Activated B cell treated with CpG ODN at 0.5 μM for 24 hours (primary cell): Measurements from ENCODE around the gene R3HCC1L. TPM values are rescaled to one million over a fixed set of nuclear protein-coding genes. Genes with fewer than 3 reads are reported as not detected.
A peak's percentile ranks its signal among the peaks of the same experiment; 100 is the strongest.

Experiments used
- ATAC-seq: fragments of 200-7000 bp; cut with Tn5 transposase; one replicate; pipeline ENCODE4 v1.10.0; 2021; ENCODE audit warnings: low read depth, mild to moderate bottlenecking, moderate library complexity
- CTCF ChIA-PET: fragments of 350-600 bp; sonication (Branson Sonifier 250); formaldehyde crosslinking; loops from one replicate; lab custom pipeline; 2021; ENCODE audit warnings: antibody characterized with exemption; lab: Charles Lee
- POLR2A ChIA-PET: fragments of 350-600 bp; sonication (Branson Sonifier 250); formaldehyde crosslinking; loops from one replicate; lab custom pipeline; 2021; ENCODE audit warnings: antibody characterized with exemption; lab: Charles Lee
- DNase-seq: peaks from one replicate; pipeline ENCODE4 v3.0.0; 2022
- H3K27ac Mint-ChIP-seq: one replicate; pipeline ENCODE4 v1.8.0; 2020; ENCODE audit warnings: mixed read lengths
- H3K27me3 Mint-ChIP-seq: one replicate; pipeline ENCODE4 v1.8.0; 2021; ENCODE audit warnings: mixed read lengths
- H3K36me3 Mint-ChIP-seq: one replicate; pipeline ENCODE4 v1.8.0; 2021; ENCODE audit warnings: low read depth, mixed read lengths
- H3K4me1 Mint-ChIP-seq: one replicate; pipeline ENCODE4 v1.8.0; 2021; ENCODE audit warnings: mixed read lengths
- H3K4me3 Mint-ChIP-seq: one replicate; pipeline ENCODE4 v1.8.0; 2020; ENCODE audit warnings: mild to moderate bottlenecking, mixed read lengths
- H3K9me3 Mint-ChIP-seq: one replicate; pipeline ENCODE4 v1.8.0; 2020; ENCODE audit warnings: mixed read lengths
- intact Hi-C: fragments of 100-400 bp; cut with micrococcal nuclease; formaldehyde crosslinking; loops from one replicate; pipeline ENCODE4 v1.15.1; 2024
- total RNA-seq: library from RNA; stranded (reverse); gene quantifications from 2 replicates; pipeline ENCODE4 v1.2.3, GENCODE V29; 2022
- TF ChIP-seq, protein P1 (sequence below): fragments of 200-600 bp; IDR thresholded peaks from one replicate; pipeline ENCODE4 v1.8.0; 2022; ENCODE audit warnings: antibody characterized with exemption, mild to moderate bottlenecking

R3HCC1L gene
- total RNA-seq, 1 donor from 2014 or later = 24.4 TPM

DNA sequence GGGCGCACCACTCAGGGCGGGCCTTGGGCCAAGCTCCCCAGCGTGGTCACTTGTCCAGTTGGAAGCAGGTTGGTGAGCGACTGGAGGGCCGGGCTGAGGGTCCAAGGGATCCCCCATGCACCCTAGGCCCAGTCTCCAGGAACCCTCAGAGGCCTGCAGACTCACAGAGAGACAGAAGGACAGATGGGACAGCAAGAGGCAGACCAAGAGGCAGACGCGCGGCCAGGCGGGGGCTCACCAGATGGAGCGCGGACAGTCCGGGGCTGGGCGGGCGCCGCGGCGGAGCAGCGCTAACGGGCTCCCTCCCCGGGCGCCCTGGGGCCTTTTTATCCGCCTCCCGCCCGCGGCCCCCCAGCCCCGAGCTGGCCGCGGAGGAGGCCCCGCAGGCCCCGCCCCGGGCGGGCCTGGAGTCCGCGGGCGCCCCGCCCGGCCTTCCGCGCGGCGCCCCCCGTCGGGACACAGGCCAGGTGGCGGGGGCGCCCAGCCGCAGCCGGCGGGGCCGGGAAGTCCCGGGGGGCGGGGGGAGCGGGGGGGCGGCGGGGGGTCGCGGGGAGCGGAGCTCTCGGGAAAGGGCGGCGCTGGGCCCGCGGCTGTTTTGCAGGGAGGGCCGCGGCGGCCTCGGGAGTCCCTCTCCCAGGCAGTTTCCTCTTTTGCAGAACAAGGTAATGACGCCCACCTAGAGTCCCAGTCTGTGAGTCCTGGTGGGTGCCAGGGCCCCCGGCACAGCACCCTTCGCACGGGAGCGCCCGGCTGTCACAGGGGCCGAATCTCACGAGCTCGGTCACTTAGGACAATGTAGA lies 133.6 kb downstream of the R3HCC1L start, which contains the start of gene LOXL4:
TSS of gene LOXL4 (minus strand) at position 301 of the 800 bp plus-strand sequence. CDS start 5,175 bp downstream, outside the sequence.
- CTCF ChIA-PET = no interaction called here
- POLR2A ChIA-PET = no interaction called here
- H3K27ac Mint-ChIP-seq = no peak within 1 kb of the TSS

DNA sequence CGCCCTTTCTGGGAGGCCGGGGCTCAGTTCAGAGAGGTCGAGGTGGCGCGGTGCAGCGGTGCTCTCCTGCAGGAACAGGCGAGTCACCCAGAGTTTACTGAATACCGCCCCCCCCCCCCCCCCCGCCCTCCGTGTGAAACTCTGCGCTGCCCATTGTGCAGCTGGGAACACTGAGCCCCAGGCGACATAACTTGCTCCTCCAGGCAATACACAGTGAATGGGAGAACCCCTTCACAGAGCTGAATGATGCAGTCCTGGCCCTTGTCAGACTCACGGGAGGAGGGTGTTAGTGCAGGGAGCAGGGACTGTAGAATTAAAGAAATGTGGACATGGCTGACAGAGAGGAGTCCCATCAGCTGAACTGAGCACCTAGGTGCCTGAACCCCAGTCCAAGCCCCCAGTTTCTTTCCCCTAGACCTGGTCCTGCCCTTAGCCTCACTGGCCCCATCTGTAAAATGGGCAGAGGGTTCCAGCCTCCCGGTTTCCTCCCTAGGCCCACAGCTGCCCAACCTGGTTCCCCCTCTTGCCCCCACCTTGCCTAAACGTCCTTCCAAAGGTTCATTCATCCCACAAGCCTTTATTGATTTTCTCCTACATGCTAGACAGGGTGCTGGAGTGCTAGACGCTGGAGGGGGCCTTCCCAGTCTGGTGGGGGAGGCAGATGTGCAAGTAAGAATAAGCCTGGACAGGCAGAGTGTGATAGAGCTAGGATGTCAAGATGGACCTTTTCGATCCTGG lies 134.4 kb downstream of the R3HCC1L start:
- no peak overlapping the region for H3K27ac Mint-ChIP-seq
- ChIA-PET POLR2A (no interaction called here), CTCF (no interaction called here)
- intact Hi-C loops = no loop called here
- H3K27me3 Mint-ChIP-seq = peaks cover 27% of the 10 kb centered on the region
- H3K4me3 Mint-ChIP-seq = peak overlapping the region; percentile 78
- peaks cover 10% of the 10 kb centered on the region for H3K4me1 Mint-ChIP-seq
- H3K9me3 Mint-ChIP-seq = no peaks in the 10 kb centered on the region
- no peaks in the 10 kb centered on the region for H3K36me3 Mint-ChIP-seq
- DNase-seq (no peak), ATAC-seq (no peak)
- TF ChIP-seq, protein P1, sequence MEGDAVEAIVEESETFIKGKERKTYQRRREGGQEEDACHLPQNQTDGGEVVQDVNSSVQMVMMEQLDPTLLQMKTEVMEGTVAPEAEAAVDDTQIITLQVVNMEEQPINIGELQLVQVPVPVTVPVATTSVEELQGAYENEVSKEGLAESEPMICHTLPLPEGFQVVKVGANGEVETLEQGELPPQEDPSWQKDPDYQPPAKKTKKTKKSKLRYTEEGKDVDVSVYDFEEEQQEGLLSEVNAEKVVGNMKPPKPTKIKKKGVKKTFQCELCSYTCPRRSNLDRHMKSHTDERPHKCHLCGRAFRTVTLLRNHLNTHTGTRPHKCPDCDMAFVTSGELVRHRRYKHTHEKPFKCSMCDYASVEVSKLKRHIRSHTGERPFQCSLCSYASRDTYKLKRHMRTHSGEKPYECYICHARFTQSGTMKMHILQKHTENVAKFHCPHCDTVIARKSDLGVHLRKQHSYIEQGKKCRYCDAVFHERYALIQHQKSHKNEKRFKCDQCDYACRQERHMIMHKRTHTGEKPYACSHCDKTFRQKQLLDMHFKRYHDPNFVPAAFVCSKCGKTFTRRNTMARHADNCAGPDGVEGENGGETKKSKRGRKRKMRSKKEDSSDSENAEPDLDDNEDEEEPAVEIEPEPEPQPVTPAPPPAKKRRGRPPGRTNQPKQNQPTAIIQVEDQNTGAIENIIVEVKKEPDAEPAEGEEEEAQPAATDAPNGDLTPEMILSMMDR = no peak

More for the DNA sequence above, 133.6 kb downstream of the R3HCC1L start, which contains the start of gene LOXL4:
- DNase-seq = peak; percentile 30
- Mint-ChIP-seq H3K4me1 (peaks cover 10% of the 10 kb centered on the region), H3K9me3 (no peaks in the 10 kb centered on the region), H3K36me3 (no peaks in the 10 kb centered on the region), H3K4me3 (peak within 1 kb of the TSS; percentile 78), H3K27me3 (peaks cover 21% of the 10 kb centered on the region)
- ATAC-seq = peak; percentile 60
- TF ChIP-seq, protein P1 = no peak
- intact Hi-C loops = no loop called here

DNA sequence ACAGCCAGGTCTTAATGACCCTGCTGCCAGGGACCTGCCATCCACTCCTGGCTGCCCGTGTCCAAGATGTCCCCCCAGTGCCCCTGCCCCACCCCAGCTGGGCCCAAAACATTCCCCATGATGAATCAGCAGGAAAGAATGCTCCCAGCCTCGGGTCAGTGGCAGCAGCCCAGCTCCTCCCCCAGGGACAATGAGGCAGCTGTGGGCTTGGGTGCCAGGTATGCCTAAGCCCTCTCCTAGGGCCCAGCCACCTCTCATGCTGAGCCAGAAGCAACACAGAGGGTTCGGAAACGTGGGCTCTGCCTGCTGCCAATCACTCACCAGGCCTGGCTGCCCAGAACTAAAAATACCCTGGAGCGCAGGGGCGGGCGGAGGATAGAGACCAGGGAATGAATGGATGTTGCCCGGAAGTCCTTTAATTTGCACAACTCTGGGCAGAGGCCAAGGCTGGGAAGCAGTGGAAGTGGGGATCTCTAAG lies 135.0 kb downstream of the R3HCC1L start:
- intact Hi-C loops = no loop called here
- Mint-ChIP-seq H3K27ac (no peak overlapping the region), H3K9me3 (no peaks in the 10 kb centered on the region), H3K4me1 (peaks cover 10% of the 10 kb centered on the region), H3K4me3 (no peak overlapping the region), H3K36me3 (no peaks in the 10 kb centered on the region), H3K27me3 (peaks cover 27% of the 10 kb centered on the region)
- ATAC-seq (no peak), DNase-seq (no peak)
- TF ChIP-seq, protein P1 = no peak
- POLR2A ChIA-PET = no interaction called here
- CTCF ChIA-PET = no interaction called here

DNA sequence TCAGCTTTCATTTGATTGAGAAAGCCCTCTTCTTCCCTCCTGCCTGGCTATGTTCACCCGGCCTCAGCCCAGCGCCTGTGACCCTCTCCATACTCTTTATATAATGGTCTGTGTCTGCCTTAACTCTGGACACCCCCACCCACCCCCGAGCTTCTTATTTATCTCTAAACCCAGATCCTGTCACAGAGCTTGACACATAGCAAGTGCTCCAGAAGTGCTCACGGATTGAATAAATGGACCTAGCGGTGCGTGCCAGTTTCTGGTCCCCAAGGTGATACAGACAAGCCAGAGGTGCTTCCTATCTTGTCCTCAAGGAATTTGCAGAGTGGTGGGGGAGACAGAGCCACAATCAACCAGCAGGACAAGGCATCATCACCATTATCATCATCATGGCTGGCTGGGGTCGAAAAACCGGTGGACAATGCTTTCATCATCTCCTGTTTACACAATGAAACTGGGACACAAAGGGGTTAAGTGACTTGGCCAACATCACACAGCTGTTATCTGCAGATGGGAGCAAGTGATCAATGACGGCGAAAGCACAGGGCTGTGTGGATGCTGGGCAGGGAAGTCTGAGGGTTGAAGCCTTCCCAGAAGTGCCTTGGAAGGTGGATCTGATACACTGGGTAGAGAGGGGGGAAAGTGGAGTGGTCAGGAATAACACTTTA lies 135.8 kb downstream of the R3HCC1L start:
- Mint-ChIP-seq H3K27me3 (peaks cover 31% of the 10 kb centered on the region), H3K4me3 (no peak overlapping the region), H3K36me3 (no peaks in the 10 kb centered on the region), H3K4me1 (peaks cover 10% of the 10 kb centered on the region), H3K9me3 (no peaks in the 10 kb centered on the region), H3K27ac (no peak overlapping the region)
- CTCF ChIA-PET = no interaction called here
- POLR2A ChIA-PET = no interaction called here
- ATAC-seq (no peak), DNase-seq (no peak)
- TF ChIP-seq, protein P1 = no peak
- intact Hi-C loops = no loop called here
